Coronary artery (tissue), 2 donors: ENCODE measurements around the gene SLC6A9.

Experiments used
- DNase-seq: peaks from one replicate; pipeline ENCODE4 v3.0.0-alpha.2; 2017; ENCODE audit warnings: low spot score
- H3K27ac ChIP-seq, 2 donors: fragments of 200-600 bp; sonication (generic); one replicate each; pipeline ENCODE4 v1.5.1; 2016 to 2019
- H3K4me3 ChIP-seq: fragments of 200-600 bp; sonication (generic); 2 replicates; pipeline ENCODE4 v1.5.1; 2016; ENCODE audit warnings: mild to moderate bottlenecking, moderate library complexity
- TF ChIP-seq, protein P1 (sequence below): fragments of 200-600 bp; sonication (generic); IDR thresholded peaks from one replicate; pipeline ENCODE4 v1.5.1; 2019; ENCODE audit warnings: antibody characterized with exemption

Gene SLC6A9

GRCh38 chr1:44040846-44041245, 9.6 kb upstream of the SLC6A9 start:
- no peak for DNase-seq
- TF ChIP-seq, protein P1, sequence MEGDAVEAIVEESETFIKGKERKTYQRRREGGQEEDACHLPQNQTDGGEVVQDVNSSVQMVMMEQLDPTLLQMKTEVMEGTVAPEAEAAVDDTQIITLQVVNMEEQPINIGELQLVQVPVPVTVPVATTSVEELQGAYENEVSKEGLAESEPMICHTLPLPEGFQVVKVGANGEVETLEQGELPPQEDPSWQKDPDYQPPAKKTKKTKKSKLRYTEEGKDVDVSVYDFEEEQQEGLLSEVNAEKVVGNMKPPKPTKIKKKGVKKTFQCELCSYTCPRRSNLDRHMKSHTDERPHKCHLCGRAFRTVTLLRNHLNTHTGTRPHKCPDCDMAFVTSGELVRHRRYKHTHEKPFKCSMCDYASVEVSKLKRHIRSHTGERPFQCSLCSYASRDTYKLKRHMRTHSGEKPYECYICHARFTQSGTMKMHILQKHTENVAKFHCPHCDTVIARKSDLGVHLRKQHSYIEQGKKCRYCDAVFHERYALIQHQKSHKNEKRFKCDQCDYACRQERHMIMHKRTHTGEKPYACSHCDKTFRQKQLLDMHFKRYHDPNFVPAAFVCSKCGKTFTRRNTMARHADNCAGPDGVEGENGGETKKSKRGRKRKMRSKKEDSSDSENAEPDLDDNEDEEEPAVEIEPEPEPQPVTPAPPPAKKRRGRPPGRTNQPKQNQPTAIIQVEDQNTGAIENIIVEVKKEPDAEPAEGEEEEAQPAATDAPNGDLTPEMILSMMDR, result no peak

DNA sequence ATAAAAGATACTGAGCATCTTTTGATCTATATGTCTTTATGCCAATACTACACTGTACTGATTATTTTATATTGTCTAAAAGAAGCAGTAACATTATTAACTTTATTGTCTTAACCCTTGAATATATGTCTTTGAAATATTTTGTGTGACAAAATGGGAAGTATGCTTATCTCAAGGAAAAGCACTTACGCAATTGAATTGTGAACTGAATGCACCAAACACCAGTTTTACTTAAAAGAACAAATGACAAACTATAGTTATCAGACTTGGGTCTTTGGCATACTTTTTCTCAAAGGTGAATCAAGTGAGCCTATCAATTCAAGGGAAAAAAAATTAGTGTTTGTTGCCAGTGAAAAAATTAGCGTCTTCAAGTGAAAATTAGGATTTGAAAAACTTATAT, 9.2 kb upstream of the SLC6A9 start:
- Histone ChIP-seq H3K27ac (no peak overlapping the region), H3K4me3 (no peak overlapping the region)
- DNase-seq, result no peak
- TF ChIP-seq, protein P1, result no peak

More at GRCh38 chr1:44040846-44041245, 9.6 kb upstream of the SLC6A9 start:
- no peak overlapping the region for H3K27ac ChIP-seq
- no peak overlapping the region for H3K4me3 ChIP-seq

GRCh38 chr1:44038876-44039657, 7.8 kb upstream of the SLC6A9 start:
- Histone ChIP-seq H3K4me3 (no peak overlapping the region), H3K27ac (no peak overlapping the region)
- TF ChIP-seq, protein P1, result no peak

DNA sequence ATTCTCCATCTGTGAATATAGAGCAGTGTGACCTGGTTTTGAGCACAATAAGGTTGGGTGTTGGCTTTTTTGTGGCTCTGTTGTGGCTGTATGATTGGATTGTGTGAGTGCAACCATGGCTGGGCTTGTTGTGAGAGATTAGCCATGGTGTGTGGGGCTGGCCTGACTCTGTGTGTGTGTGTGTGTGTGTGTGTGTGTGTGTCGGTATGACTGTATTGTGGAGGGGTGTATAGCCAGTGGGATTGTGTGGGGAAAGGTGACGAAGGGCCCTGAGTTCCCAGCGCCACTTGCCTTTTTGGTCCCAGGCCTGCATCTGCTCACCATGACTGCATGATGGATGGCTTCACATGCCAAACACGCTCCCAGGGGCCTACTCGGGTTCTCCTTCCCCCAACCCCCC, 5.9 kb upstream of the SLC6A9 start:
- Histone ChIP-seq H3K27ac (no peak overlapping the region), H3K4me3 (no peak overlapping the region)
- TF ChIP-seq, protein P1, result no peak
- no peak for DNase-seq

More at GRCh38 chr1:44038876-44039657, 7.8 kb upstream of the SLC6A9 start:
- no peak for DNase-seq

DNA sequence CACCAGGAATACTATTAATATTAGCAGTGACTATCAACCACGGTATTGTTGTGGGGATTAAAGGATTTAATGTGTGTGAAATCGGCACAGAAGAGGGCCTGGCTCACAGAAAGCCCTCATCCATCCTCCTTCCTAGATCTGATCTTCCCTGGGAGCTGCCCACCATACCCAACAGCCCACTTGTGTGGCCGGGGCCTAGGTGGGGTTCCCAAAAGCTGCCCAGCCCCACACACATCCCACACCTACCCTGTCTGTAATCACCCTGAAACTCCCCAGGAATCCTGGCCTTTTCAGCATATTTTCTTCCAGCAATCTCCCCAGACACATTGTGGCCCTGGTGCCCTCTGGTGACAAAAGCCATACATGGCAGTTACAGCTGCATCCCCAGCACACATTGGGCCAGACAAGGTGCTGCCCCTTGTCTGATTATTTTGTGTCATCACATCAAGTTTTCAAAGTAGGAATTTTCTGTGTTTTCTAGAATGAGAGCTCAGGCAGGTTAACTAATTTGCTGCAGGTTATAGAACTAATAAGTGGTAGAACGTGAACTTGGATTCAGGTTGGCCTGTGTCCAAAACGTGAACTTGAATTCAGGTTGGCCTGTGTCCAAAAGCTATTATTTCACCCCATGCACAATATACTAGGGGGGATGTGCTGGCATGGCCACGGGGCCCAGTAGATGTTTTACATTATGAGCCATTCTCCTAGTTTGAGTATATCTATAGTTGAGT, 5.3 kb upstream of the SLC6A9 start:
- DNase-seq, result no peak
- TF ChIP-seq, protein P1, result peak; percentile 76
- Histone ChIP-seq H3K27ac (peak overlapping the region; percentile 32 to 78), H3K4me3 (no peak overlapping the region)

- TF ChIP-seq, protein P1, result no peak
- Histone ChIP-seq H3K27ac (peak overlapping the region; percentile 32 to 78), H3K4me3 (no peak overlapping the region)
- DNase-seq, result peak; percentile 73
These were observed 4.6 kb upstream of the SLC6A9 start for GRCh38 chr1:44035726-44036408.
